Measurements from ENCODE around the gene COL23A1.
A peak's percentile ranks its signal among the peaks of the same experiment; 100 is the strongest.

COL23A1 gene

DNA sequence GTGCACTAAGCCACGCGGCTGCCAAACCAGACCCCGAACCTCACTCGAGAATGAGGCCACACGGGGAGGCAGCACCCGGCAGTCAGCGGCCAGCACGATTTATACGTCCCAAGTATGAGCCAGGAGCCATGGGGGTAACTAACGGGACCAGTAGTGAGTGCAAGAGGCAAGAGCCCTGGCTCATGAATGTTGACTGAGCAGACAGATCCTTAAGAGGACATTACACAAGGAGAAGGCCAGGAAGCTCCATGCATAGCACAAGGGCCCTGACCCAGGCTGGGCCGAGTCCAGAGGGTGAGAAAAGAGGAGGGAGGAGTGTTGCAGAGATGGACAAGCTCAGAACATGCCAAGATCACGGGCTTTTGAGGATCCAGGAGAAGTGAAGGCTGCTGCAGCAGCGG lies 299.0 kb downstream of the COL23A1 start:
- DNase-seq = no peak

DNA sequence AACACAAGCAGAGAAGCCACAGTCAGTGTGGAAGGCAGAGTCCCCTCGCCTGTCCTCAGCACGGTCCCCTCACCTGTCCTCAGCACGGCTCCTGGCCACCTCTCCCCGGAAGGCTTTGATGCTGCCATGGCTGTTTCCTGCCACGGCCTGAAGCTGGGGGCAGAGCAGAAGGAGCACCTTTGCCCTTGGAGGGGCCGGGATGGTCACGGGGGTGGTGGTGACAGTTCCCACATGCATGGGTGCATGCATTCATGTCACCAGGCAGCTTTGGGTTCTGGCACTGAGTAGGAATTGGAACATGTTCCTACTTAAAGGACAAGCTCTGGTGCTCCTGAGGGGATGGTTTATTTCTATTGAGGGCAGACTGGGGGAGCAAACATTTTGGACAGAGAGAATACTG lies 299.8 kb downstream of the COL23A1 start:
- DNase-seq = no peak

DNA sequence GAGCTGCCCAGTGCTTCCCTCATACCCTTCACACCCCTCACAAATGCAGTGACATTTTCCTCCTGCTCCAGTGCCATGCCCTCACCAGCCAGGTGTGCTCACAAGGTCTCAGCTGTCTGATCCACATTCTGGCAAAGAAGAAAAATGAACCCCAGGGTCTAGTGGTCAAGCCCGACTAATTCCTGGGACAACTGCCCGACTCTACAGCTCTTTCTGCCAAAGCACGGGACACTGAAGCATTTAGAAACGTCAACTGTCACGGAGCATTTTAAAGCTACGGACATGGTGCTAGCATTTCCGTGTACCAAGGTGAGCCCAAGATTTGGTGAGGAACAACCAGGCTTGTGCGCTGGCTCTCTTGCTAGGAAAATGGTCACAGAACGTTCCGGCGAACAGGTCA lies 300.8 kb downstream of the COL23A1 start:
- no peak for DNase-seq

DNA sequence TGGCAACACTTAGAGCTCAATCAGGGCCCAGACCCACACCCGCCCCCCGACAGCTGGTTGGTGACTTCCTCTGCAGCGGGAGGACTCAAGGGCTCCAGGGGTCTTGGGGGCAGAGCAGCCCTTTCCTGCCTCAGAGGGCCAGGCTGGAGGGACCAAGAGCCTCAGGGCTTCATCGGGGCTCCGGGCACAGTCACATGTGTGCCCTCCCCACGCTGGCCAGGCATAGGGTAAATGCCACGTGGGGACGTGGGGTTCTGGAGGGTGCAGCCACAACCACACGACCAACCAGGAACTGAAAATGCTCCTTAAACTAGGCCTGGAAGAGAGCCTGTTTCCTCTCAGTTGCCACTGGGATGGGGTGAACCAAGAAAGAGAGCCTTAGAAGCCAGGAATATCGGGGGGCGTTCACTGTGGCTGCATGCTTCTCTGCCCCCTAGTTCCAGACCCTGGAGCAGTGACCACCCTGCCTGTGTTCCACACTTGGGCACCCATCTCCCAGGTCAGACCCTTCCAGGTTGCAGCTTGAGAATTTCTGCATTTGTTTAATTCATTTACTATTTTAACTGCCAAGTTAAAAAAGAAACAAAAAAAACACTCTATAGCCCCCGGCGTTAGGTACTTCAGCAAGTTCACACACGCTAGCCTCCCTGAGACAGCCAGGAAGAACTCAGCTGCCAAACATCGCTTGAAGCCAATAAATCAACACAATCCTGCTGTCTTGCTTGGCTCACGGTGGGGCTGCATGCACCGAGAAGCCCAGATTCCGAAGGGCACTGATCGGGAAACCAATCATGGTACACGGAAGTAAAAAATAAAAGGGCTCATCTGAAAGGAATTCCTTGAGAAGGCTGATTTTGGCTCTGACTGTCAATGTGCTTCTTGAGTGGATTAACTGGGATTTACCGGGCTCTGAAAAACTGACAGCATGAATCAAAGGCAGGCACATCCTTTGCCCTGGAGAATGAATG lies 301.5 kb downstream of the COL23A1 start:
- DNase-seq = no peak

DNA sequence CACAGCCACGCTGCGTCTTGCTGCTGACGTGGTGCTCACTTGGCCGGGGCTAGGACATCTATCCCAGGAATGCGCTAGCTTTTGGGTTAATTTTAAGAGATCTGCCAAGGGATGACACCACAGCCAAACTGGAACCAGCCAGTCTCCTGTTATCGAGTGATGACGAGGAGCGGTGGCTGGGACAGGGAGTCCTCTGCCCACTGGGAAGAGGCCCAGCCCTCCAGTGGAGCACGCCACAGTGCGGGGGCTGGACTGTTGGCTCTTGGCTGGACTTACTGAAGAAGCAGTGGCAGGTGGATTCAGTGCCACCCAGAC lies 302.4 kb downstream of the COL23A1 start:
- DNase-seq = no peak

DNA sequence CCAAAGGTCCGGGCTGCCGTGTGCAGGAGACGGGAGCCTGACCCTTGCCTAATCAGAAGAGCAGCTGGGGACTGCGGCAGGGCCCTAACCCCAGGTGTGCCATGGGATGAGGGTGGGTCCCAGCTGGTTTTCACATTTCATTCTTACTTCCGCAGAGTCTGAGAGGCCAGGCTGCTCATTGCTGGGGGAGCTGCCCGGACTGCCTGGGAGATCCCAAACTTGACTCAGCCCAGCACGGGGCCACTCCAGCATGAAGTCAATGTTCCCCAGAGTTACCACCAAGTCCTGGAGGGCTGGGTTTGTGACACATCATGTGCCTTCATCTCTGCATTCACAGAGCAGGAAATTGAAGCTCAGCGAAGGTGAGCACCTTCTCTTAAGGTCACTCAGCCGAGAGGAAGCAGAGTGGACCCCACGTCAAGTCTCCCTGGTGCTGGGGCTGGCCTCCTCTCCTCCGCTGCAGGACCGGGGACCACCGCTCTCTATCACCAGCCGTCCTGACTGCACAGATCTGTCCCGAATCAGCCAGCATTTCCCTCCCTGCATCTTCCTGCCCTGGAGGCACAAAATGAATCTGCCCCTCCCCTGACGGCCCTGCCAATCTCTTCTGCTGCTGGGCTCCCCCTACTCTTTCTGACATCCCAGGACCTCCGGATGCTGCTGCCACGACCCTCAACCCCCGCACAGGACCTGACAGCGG lies 303.0 kb downstream of the COL23A1 start:
- DNase-seq = no peak

DNA sequence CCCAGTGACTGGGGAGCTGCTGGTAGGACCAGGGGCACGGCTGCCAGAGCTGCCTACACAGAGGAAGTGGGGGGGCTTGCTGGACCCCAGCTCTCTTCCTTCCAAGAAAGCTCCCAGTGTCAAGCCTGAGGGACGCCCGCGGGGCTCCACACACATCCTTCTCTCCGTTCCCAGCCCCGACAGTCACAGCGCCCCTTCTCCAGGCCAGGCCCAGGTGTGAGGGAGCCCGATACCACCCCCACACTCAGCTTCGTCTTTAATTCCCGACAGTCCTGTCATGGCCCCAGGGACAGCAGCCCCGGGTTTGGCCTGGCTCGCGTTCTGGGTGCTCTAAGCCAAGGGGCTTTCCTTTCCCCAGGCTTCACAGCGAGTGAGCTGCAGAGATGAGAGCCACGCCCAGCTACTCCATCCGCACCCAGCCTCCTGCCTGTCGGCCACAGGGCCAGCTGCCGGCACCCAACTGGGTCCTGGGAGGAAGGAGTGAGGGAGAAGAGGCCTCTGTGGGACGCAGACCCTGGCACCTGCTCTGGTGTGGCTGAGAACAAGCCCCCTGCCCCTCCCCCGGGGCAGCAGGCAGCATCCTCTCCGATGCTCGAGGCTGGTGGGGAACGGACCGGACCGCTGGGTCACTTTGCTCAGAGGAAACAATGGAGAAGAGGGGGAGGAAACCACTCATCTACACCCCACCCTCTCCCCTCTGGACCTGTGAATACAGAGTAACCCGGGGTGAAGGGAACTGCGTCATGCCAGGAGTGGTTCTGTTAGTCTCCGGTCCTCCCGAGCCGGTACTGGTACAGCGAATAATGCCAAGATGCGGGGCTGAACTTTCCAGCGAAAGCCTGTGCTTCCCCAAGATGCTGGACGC lies 303.7 kb downstream of the COL23A1 start:
- DNase-seq = no peak

DNA sequence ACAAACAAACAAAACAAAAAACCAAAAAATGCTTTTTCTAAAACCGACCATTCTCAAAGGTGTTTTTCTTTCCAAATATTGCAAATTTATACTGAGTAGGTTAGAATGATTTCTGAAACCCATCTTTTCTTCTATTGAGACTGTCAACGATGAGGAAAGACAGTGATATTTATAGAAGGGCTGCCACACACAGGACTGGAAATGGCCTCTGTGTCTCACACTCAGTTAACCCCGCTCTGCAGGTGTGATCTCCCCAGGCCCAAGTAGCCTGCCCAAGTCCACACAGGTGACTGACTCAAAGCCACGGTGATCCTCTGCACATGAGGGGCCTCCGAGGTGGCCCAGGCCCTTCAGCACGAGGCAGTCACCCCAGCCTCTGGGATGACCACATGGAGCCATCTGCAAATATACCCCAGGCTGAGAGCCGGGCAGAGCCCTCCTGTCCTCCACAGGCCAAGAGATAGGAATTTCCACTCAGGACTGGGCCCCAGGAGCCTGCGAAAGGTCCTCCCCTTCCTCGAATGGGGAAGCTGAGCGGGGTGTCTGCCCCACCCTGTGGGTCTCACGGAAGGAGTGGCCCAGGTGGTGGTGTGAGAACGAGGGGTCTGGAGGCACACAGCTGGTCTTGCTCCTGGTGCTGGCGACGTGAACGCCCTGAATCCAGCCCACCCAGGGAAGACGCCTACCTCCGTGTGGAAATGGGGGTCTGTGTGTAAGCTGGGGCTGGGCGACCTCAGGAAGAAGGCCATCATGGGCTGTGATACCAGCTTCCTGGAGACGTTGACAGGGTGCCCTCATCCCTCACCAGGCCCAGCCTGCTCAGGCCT lies 304.6 kb downstream of the COL23A1 start:
- DNase-seq = no peak

DNA sequence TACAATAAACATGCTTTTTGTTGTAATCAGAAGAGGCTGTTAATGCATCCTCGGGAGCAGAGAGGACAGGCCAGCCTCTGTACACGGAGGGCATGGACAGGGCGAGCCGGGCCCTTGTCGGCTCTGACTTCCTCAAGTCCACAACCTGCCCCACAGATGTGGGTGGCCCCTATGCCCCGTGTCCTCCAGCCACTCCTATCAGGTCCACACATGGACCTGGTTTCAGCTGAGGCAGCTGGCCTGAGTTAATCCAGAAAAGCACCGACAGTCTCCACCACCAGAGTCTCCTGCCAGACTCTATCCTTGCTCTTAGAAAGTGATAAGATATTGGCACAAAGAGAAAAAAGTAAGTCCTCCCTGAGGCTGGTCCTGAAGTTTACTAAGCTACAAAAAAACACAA lies 305.2 kb downstream of the COL23A1 start:
- no peak for DNase-seq

DNA sequence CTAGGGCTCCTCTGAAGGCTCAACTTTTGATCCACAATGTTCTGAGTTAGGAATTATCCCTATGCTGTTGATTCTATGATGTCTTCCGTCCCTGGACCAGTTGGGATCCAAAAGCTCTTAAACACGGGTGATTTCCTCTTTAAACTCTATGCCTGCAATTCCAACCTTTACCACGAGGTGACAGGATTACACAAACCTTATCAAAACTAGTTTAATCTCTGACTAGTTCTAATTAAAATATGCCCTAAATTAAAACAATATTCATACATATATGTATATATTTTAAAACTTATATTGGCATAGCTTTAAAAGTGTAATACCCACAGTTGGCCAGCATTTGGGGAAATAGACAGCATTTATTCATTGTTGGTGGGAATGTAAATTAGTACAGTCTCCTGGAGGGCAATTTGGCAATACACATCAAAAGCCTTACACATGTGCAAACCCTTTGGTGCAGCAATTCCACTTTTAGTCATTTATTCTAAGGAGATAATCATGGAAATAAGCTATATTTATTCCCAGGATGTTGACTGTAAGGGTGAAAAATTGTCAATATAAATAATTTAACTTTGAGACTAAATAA lies 306.0 kb downstream of the COL23A1 start:
- no peak for DNase-seq

DNA sequence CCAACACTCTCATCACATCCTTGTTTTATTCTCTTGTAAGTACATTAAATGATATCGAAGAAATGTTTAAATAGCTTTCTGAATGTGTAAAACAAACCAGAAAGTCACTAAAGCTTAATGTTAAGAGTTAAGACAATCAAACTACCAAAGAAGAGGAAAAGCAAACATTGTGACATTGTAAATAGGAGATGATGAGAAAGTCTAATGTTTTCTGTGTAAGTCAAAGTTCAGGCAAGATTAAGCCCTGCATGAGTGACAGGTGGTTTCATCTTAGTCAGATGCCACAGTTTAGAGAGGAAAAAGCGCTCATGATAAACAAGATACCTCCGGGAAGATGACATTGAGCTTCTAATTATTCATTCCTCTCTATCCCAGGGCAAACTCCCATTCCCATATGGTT lies 306.7 kb downstream of the COL23A1 start:
- DNase-seq = no peak

DNA sequence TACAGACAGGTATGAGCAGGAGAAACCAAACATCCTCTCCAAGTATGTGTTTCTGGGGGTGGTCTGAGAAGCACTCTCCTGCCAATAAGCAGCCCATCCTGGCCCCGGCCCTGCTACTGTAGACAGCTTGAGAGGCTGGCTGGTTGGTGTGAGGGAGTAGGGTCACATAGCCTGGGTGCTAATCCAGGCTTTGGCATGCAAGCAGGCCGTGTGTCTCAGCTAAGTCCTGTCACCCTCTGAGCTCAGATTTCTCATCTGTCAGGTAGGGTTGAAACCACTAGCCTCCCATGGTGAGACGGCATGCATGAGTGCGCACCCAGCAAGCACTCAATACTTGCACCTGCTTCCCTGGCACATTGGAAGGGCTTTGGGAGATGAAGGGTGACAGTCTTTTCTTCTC lies 307.8 kb downstream of the COL23A1 start:
- no peak for DNase-seq

DNA sequence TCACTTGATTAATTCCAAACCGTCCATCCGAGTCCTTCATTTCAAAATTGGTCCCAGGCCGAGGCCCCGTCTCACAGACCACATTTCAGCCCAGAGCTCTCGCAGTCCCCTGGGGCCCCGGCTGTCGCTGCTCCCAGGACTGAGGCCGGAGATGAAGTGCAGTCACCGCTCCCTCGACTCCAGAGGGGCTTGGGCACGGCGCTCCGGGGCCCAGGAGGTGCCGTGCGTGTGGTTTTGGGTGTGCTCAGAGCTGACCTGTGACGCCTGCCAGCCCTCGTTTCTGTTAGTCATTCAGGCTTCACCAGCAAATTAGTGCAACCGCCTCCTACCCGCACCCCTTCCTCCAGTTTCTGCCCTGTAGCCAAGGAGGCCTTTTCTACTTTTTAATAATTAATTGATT lies 308.9 kb downstream of the COL23A1 start:
- DNase-seq = no peak

DNA sequence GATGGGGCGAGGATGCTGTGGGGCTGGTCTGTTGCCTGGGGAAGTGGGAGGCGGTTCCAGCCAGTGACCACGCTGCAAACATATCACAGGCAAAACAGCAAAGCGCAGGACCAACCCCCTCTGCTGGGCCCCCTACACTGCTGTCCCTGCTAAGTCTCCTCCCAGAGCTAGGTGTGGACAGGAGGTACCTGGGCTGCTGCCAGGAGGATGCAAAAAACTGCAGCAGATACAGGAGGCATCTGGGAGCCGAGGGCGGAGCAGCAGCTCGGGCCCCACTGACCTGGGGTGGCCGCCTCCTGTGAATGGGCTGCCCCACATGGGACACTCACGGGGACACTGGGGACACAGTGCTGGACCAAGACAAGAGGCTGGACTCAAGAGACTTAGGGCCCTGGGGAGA lies 309.6 kb downstream of the COL23A1 start:
- no peak for DNase-seq

DNA sequence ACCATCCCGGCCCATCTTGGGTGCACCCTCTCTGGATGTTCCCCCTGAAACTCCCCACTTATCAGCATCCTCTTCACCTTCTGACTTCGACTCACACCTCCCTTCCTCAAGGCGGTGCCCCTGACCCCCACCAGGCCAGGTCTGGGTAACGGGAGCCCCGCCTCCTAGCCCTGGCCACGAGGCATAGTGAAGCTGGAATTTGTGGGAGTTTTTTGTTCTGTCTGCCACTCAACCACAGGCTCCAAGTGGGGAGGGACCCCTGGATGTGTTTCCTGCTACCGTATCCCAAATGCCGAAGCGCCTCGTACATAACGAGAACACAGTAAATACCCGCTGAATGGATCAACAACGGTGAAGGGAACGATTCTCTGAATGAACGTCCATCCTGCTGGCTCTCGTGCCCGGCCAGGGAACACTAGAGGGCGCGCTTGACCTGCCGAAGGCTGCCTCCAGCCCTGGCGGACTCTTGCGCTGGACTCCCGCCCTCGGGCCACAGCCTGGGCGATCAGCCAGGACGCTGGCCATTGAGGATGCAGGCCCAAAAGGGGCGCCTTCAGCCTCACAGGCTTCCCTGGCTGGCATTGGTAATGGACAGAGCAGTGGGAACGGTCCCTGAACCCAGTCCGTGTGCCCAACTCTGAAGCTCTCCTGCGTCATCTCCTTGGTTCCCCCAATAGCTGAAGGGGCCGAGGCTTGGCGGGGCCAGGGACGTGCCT lies 310.3 kb downstream of the COL23A1 start:
- peak; percentile 54 for DNase-seq

DNA sequence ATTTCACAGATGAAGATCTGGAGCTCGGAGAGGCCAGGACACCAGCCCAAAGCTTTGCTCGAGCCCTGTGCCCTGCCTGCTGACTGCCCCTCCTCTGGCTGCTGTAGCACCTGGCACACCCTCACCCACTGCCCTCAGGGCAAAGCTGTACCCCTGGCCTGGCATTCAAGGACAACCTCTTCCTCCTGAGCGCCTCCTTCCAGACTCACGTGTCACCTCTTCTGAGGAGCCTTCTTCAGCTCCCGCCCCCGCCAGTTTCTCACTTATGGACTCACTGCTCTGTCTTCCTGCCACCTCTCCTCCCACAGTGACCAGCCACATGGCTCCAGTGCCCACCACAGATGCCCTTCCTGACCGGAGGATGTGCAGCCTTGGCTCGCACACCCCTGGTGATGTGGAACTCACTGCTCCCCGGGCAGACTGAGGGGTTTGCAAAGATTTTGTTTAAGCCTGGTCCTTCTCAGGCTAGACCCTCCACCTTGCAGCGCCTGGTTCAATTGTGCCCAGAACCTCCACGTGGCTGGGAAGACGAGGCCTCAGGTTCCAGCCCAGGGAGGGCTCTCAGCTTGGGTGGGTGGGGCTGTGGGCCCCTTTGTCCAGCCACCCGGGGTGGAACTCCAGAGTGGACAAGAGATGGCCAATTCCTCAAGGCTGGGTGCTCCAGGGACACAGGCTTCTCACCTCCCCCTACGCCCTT lies 311.0 kb downstream of the COL23A1 start:
- no peak for DNase-seq

DNA sequence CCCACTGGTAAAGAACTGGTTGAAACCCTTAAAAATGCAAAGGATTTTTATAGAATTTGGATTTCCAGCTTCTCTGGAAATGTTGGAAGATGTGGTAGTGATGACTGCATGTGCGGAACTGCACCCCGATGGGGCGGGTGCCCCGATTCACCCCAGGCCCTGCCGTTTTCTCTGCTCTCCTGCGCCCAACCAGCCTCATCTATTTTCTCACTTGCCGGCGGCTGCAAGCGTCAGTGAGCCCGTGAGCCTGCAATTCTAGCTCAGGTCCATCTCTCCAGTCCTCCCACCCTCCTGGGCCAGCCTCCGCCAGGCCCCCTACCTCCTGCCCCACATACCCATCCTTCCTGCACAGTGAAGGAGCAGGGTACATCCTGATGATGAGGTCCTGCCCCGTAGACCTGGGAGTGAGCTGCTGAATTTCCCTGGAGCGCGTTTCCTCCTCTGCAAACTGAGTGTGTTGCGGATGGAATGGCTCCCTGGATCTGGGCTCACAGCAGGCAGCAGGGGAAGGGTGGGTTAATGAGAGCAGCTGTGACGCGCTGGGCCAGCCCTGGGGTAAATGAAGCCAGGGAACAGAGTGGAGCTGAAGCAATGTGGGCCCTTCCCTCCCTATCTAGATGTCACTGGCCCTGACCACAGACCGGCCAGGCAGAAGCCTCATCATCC lies 311.7 kb downstream of the COL23A1 start:
- no peak for DNase-seq

DNA sequence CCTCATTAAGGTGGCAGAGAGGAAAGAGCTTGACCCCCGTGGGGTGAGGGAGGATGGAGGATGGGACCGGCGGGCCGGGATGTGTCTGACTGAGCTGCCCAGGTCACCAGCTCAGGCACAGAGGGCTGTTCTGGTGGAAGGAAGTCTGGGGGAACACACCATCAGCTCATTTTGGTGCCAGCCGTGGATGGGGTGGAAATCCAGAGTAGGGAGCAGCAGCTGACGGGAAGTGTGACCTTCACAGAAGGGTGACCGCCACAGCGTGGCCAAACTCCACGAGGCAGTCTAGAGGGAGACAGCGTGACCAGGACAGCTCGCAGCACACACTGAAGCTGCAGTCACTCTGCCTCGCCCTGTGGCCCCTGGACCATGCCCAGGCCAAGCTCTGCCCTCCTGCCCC lies 312.3 kb downstream of the COL23A1 start:
- no peak for DNase-seq

DNA sequence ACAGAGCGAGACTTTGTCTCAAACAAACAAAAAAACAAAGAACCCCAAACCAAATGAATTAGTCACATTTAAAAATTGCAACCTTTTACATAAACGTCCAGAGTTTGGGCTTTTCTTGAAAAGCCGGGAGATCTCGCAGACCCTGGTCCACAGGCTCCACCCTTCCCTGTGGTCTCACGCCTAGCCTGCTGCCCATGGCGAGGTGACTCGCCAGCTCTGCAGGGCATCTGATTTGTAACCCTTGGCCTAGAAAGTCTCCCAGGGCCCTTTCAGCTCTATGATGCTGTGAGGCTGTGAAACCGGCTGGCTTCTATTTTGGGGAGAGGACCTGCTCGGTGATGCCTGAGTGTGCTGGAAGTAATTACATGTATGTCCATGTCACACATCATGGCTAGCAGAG lies 312.8 kb downstream of the COL23A1 start:
- no peak for DNase-seq
